GM21737 (cell line): ENCODE data around the gene SLC15A1.
A peak's percentile ranks its signal among the peaks of the same experiment; 100 is the strongest.

Experiments used
- ATAC-seq: cut with Tn5 transposase; IDR thresholded peaks from one replicate; pipeline ENCODE4 v1.9.1; 2021; ENCODE audit warnings: mild to moderate bottlenecking, moderate library complexity; ENCODE audit not compliant: unreplicated experiment

The SLC15A1 gene

GRCh38 chr13:98707281-98707999 lies 45.0 kb downstream of the SLC15A1 start:
- ATAC-seq = no peak

DNA sequence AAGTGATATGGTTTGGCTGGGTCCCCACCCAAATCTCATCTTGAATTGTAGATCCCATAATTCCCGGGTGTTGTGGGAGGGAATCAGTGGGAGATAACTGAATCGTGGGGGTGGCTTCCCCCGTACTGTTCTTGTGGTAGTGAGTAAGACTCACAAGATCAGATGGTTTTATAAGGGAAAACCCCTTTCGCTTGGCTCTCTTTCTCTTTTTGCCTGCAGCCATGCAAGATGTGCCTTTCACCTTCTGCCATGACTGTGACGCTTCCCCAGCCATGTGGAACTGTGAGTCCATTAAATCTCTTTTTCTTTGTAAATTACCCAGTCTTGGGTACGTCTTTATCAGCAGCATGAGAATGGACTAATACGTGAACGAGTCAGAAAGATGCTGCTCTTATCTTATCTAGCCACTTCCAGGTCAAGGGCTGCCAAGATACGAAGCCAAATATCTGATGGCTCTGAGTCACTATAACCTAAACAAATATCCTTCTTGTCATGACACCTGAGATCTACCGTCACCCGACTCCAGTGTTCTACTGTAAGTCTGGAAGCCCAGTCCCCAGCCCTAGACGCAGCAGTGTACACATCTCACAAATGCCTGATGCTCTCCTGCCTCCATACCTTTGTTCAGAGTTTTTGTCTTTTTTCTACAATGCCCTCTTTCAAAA lies 45.9 kb downstream of the SLC15A1 start:
- ATAC-seq = no peak

DNA sequence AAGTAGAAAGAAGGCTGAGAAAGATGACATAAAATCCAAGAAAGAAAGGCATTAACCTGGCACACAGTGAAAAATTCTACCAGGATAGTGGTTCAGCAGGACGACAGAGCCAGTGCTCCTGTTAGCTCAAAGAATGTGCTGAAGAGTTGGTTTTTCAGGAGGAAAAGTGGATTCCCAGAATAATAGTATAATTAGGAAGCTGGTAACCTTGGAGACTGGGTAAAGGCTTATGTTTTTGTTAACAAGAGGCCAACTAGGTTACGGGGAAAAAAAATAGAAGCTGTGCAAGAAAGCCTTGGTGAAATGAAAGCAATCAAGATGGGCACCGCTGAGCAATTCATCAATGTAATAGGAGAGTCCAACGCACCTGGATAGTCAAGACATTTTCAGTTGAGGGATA lies 54.7 kb downstream of the SLC15A1 start:
- no peak for ATAC-seq

DNA sequence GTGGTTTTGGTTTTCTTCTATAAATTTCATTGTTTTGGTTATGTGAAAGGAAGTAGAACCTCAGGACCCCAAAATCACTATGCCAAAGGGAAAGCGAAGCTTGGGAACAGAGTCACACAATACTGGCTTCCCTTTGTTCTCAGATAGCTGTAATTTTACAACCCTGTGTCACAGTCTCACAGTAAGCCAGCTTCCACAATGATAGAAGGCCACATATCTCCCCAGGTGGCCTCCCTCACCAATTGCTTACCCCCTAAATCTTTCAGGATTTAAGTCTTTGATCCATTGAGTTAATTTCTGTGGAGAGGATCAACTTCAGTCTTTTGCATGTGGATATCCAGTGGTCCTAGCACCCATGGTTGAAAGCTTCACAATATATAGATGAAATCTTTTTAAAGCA lies 58.7 kb downstream of the SLC15A1 start:
- ATAC-seq = no peak

DNA sequence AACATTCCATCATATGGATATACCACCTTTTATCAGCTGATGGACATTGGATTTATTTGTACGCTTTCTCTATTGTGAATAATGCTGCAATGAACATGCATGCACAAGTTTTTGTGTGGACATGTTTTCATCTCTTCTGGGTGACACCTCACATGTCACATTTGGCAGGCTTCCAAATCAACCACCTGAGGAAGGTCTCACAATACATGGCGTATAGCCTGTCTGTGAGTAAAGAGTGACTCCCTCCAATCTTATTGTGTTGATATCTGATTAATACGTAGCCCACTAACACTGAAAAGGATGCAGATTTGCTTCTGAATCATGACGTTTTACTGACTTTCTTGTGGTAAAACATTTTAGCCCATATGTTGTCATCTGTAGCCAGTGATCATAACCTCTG lies 61.1 kb downstream of the SLC15A1 start:
- ATAC-seq = no peak

GRCh38 chr13:98690348-98691022 lies 62.0 kb downstream of the SLC15A1 start:
- no peak for ATAC-seq

DNA sequence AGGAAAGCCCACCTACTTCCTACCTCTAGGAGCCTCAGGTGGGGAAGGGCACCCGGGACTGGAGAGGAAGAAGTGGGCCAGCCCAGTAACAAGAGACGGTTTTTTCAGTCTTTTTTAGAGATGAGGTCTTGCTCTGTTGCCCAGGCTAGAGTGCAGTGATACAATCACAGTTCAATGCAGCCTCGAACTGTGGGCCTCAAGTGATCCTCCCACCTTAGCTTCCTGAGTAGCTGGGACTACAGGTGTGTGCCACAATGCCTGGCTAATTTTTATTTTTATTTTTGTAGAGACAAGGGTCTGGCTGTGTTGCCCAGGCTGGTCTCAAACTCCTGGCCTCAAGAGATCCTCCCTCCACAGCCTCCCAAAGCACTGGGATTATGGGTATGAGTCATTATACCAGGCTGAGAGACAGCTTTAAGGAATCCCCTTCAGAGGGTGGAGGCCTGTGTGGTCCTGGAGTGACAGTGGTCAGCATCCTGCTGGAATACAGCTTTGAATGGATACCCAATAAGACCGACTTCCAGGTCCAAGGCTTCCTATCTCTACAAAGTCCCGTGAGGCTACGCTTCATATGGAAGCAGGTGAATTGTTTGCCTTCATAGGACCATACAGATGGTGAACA lies 63.0 kb downstream of the SLC15A1 start:
- no peak for ATAC-seq

- ATAC-seq = no peak
Observed at GRCh38 chr13:98688373-98688772, 64.1 kb downstream of the SLC15A1 start.

- no peak for ATAC-seq
Observed at GRCh38 chr13:98687319-98687718, 65.2 kb downstream of the SLC15A1 start.

DNA sequence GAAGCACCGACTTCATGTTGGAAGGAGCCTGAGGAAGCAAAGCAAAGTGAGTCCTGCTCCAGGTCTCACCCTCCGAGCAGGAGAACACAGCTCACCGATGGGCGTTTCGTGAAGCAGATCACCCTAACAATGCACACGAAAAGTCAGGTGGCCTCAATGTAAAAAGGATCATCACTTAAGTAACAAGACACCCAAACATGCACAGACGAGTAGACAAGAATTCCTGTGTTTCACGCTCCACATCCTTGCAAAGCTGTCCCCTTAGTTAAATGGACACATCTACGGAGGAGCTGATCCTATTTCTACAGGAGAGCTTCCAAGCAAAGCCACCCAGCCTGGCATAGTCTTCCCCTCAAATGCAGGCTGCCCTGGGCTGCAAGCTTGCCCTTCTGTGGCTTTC lies 66.2 kb downstream of the SLC15A1 start:
- no peak for ATAC-seq

DNA sequence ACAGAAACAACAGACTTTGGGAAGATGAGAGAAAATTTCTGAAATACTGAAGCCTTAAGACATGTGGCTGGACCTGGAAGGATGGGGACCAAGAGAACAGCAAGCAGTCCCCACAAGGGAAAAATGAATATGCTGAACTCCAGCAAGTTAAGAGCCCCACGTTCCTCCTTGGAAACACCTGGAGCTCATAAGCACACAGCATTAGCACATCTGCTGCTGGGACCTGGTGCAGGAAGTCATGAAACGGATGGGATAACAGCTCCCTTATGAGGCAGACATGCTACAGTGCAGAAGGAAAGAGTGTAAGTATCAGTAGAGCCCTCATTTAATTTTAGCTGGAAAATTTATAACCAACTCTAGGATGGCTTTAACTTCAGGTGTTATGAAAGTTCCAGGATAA lies 67.3 kb downstream of the SLC15A1 start:
- ATAC-seq = no peak

DNA sequence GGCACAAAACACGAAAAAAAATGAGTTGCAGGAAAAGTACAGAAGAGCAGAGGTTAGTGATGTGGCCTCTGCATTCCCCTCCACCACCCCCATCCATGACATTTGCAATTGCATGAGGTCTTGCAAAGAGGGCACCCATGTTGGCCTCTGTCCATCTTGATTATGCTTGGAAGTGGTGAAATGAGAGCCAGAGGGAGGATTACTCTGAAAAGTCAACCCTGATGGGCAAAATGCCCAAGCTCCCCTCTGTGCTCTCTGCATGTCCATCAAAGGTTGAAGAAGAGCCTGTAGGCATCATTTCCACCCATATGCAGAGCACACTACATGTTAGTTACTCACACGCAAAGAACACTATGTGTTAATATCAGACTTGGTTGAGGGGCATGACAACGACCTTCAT lies 71.4 kb downstream of the SLC15A1 start:
- ATAC-seq = no peak

DNA sequence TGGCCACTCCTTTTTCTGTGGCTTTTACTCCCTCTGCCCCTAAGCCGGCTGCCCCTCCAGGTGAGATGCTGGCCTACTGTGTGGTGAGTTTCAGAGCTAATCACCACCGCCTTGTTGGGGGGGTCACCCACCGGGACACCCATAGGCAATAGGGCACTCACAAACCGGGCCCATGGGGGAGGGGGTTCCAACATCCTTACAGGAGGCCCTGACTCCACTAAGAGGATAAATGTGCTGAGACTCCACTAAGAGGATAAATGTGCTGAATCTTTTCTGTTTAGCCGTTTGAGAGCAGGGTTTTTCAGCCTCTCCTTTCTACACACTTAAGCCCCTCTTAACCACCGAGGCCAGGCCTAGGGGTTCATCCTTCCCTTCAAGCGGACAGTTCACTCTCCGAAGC lies 73.7 kb downstream of the SLC15A1 start:
- no peak for ATAC-seq

GRCh38 chr13:98677398-98677797 lies 75.1 kb downstream of the SLC15A1 start:
- no peak for ATAC-seq

DNA sequence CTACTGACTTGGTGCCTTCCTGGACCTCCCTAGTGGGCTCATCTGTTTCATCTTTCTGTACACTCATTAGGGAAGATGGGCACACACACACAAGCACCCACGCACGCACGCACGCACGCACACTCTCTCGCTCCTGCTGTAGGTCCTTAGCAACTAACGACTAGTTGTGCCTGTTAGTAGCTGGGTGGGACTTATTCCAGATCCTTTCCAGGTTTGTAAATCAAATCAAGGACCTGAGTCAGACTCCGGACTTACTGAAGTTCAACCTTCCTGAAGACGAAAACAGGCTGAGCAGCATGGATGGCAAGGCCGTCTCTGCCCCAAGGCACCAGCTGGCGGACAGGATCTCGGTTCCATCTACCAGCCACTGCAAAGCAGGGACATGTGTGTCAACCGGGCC lies 76.2 kb downstream of the SLC15A1 start:
- ATAC-seq = no peak

DNA sequence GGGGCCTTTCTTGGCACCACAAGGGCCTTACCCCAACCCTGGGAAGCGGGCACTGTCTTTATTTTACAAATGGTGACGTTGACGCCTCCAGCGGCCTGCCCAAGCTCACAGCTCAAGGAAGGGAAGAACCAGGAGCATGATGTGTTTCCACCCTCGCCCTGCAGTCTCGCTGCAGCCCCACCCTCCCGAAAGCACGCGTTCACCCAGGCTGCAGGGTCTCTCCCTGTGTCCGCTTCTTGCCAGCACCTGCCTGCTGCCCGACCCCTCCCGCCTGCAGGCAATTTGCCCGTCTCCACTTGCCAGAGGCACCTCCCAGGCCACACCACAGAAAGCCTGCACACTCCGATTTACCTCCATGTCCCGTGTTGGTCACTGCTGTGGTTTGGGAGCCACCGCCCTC lies 76.6 kb downstream of the SLC15A1 start:
- ATAC-seq = no peak

- ATAC-seq = no peak
Observed at GRCh38 chr13:98675066-98675465, 77.4 kb downstream of the SLC15A1 start.

GRCh38 chr13:98672947-98673613 lies 79.4 kb downstream of the SLC15A1 start:
- peak; percentile 89 for ATAC-seq

- no peak for ATAC-seq
Observed at GRCh38 chr13:98668155-98668554, 84.3 kb downstream of the SLC15A1 start.

- ATAC-seq = no peak
Observed at GRCh38 chr13:98665638-98665995, 86.9 kb downstream of the SLC15A1 start.

DNA sequence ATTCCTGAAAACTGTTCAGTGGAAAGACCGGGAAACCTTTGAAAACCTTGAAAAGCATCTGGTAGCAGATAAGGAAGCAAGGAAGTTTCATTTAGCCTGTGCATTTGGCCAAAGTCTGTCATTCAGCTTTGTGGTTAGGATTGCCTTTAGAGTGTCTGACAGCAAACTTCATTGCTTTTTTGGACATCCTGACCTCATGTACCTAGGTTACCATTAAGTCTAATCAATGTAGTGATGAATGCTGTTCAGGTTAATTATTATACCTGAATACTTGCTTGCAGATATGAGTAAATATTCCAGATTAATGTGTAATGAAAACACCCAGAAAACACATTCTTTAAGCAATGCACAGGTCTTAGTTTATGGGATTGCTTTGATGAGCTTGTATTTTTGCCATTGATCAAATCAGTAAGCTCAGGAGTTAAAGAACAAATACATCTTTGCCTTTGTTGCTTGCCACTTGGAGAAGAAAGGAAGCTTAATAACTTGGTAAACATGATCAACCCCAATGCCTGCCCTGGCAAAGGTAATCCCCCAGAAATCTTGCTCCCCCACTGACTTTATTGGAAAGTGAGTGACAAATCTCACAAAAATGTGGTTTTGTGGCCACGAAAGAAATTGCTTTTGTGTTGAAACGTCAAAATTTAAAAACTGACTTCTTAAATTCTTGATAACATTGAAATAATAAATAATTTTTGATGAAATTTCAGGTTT lies 87.4 kb downstream of the SLC15A1 start:
- ATAC-seq = no peak
